Measurements from ENCODE around the gene NNAT. TPM values are rescaled to one million over a fixed set of nuclear protein-coding genes. Genes with fewer than 3 reads are reported as not detected.

The NNAT gene
- total and polyA plus RNA-seq, 2 of the 8 experiments (the other 6 are each of a cell fraction or from before 2014, with no cell fraction given), result 66.8 to 175 TPM

GRCh38 chr20:37504404-37505096, 16.5 kb upstream of the NNAT start (continued):
- no peak for TF ChIP-seq CHD7 (IDR thresholded peaks at IDR 0.05; ENCODE audit: insufficient replicate concordance, low read length)
- TF ChIP-seq CREB1 (IDR thresholded peaks at IDR 0.05), result no peak
- no peak for TF ChIP-seq SP4 (IDR thresholded peaks at IDR 0.05; ENCODE audit: low read length)
- TF ChIP-seq ATF3 (IDR thresholded peaks at IDR 0.05; ENCODE audit: insufficient read depth, low read depth, low read length), result no peak
- no peak for TF ChIP-seq KDM1A (IDR thresholded peaks at IDR 0.05; ENCODE audit: borderline replicate concordance, low read length)
- TF ChIP-seq RBBP5 (IDR thresholded peaks at IDR 0.05; ENCODE audit: borderline replicate concordance, low read depth, low read length), result no peak
- TF ChIP-seq CHD1 (IDR thresholded peaks at IDR 0.05; ENCODE audit: low read depth, low read length), result no peak
- TF ChIP-seq YY1 (IDR thresholded peaks at IDR 0.05; ENCODE audit: low read depth, low read length), result no peak
